Sigmoid colon (tissue), 7 donors: ENCODE results near the gene WDR19. TPM values are rescaled to one million over a fixed set of nuclear protein-coding genes. Genes with fewer than 3 reads are reported as not detected.
"Not testable (repeated sequence)": the region's sequence is repeated elsewhere in the genome, so short reads cannot be mapped to it uniquely, and the experiment has no call there.

Source experiments
- DNase-seq: peaks from one replicate; pipeline ENCODE4 v3.0.0-alpha.2; 2019
- H3K27ac ChIP-seq, 4 donors: fragments of 200-600 bp; sonication (generic); one replicate each; pipeline ENCODE4 v1.5.1; 2016 to 2019; ENCODE audit warnings: mild to moderate bottlenecking in 1 of 4
- H3K27me3 ChIP-seq, 3 donors: fragments of 200-600 bp; sonication (generic); one replicate each; pipeline ENCODE4 v1.5.1; 2019; ENCODE audit warnings: mild to moderate bottlenecking in 1 of 3
- H3K36me3 ChIP-seq, 4 donors: fragments of 200-600 bp; sonication (generic); one replicate each; pipeline ENCODE4 v1.5.1; 2016 to 2019
- H3K4me1 ChIP-seq, 4 donors: fragments of 200-600 bp; sonication (generic); one replicate each; pipeline ENCODE4 v1.5.1; 2017 to 2019
- H3K4me3 ChIP-seq, 4 donors: fragments of 200-600 bp; sonication (generic); one replicate each; pipeline ENCODE4 v1.5.1; 2017 to 2019; ENCODE audit warnings: mild to moderate bottlenecking in 2 of 4, moderate library complexity in 1 of 4
- H3K9me3 ChIP-seq, 4 donors: fragments of 200-600 bp in 3 of 4; sonication (generic) in 3 of 4; one replicate each; pipeline versions ENCODE4 v1.5.1 to v1.6.1; 2013 to 2019
- CTCF ChIP-seq, 4 experiments: fragments of 450-650 bp in 3 of 4; fragments of 200-600 bp in 1 of 4; IDR thresholded peaks; one replicate each; pipeline ENCODE4 v1.5.1; 2016 to 2019; ENCODE audit warnings: antibody characterized with exemption in 4 of 4, mild to moderate bottlenecking in 3 of 4, moderate library complexity in 2 of 4
- EP300 ChIP-seq, 4 donors: sonication (generic); formaldehyde crosslinking; IDR thresholded peaks; one replicate each; pipeline ENCODE4 v1.6.1; 2017; ENCODE audit warnings: antibody characterized with exemption in 4 of 4
- POLR2A ChIP-seq, 2 donors: fragments of 450-650 bp; IDR thresholded peaks; one replicate each; pipeline ENCODE4 v1.6.1; 2016; ENCODE audit warnings: antibody characterized with exemption in 2 of 2, mild to moderate bottlenecking in 2 of 2, moderate library complexity in 2 of 2
- POLR2AphosphoS5 ChIP-seq, 4 donors: sonication (generic); formaldehyde crosslinking; IDR thresholded peaks; one replicate each; pipeline ENCODE4 v1.6.1; 2017; ENCODE audit warnings: antibody characterized with exemption in 4 of 4
- WGBS, 2 donors: extraction: QIAGEN DNeasy Blood & Tissue Kit; methylation state at CpG; one replicate each; pipeline ENCODE4 v1.1.7; 2013; 5-methylcytosine and 5-hydroxymethylcytosine counted together
- intact Hi-C: fragments of 100-400 bp; cut with DNase I; formaldehyde crosslinking; loops from one replicate; pipeline ENCODE4 v1.15.1; 2023
- polyA plus RNA-seq, 3 donors: library from polyadenylated mRNA; stranded (reverse); fragments of 200-250 nt; gene quantifications; one replicate each; pipeline ENCODE4 v1.2.3, GENCODE V29; 2013
- total RNA-seq, 4 donors: library from RNA; depleted of rRNA; stranded (reverse); fragments of >200 nt; gene quantifications; one replicate each; pipeline ENCODE4 v1.1.0, GENCODE V29; 2016
- donor health status: healthy with polysubstance abuse.
- donor health status: Bipolar disorder and iron deficiency.
- donor health status: healthy.

WDR19 gene
- total RNA-seq, result 10 to 100 TPM; 49.9 to 62.0 (median 52.2) TPM
- polyA plus RNA-seq, result 10 to 100 TPM in 1 of 3 donors, 1 to 10 TPM in 2; 3.7 to 10.8 (median 4.2) TPM

DNA sequence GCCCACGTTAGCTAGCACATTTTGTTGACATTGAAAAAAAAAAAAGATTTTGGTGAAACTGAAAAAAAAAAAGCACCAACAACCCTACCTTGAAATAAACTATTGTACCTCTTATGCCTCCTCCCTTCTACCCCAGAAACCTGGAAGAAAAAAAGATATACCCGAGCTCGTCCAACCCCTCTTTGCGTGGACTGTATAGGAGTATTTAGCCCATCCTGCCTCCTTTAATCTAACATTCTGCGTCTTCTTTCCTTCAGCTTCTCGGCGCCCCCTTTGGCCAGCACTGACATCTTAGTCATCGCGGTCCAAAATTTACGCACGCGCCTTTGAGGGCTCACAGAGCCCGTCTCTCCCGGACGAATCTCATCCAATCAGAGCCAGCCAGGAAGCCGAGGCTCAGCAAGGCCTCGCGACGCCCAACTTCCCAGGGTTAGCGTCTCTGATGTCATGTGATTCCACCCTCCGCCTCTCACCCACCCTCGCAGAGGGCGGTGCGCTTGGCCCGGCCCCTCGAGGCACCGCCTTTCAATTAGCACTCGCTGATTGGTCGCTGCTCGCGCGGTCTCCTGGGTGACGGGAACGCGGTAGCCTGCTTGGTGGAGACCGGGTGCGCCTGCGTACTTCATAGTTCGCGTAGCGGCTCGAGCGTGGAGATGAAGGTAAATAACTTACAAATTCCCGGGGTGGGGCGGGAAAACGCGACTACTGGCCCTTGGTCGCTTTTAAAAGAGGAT lies at the start of gene WDR19:
Gene WDR19 (plus strand): TSS at position 625 of the 734 bp plus-strand sequence. CDS start 29 bp downstream, at position 654.
- Histone ChIP-seq H3K27ac (peak within 1 kb of the TSS; percentile 71 to 80 (median 79)), H3K4me3 (peak within 1 kb of the TSS; percentile 64 to 83 (median 76)), H3K36me3 (peaks cover 0 to 10% (median 0%) of the 10 kb centered on the region in 4 donors), H3K27me3 (no peaks in the 10 kb centered on the region), H3K9me3 (no peaks in the 10 kb centered on the region), H3K4me1 (peaks cover 0 to 21% (median 14%) of the 10 kb centered on the region in 4 donors)
- peak; percentile 99 for DNase-seq
- intact Hi-C loops, result loop anchor here (5.0 to 10.0 kb wide), 3 partner anchors 280 to 453 kb away; partner anchors contain the start of gene SMIM14
- TF ChIP-seq CTCF (IDR thresholded peaks at IDR 0.05), result peak; percentile 41 to 54 (median 46)
- TF ChIP-seq POLR2A (IDR thresholded peaks at IDR 0.05), result no peak
- TF ChIP-seq EP300 (IDR thresholded peaks at IDR 0.05), result peak in 1 of 4 donors; percentile 47
- peak; percentile 29 to 83 (median 57) for TF ChIP-seq POLR2AphosphoS5 (IDR thresholded peaks at IDR 0.05)
- 0 to 1% methylated on average over 48 of the region's 48 CpGs for WGBS, 2 donors

- no peak overlapping the region for H3K27ac ChIP-seq
- H3K27me3 ChIP-seq, result no peaks in the 10 kb centered on the region
- intact Hi-C loops, result no loop called here
- WGBS, 2 donors, result 98% methylated on average over 3 of the region's 3 CpGs
- H3K36me3 ChIP-seq, result no peaks in the 10 kb centered on the region
- TF ChIP-seq CTCF (IDR thresholded peaks at IDR 0.05) (no peak), EP300 (IDR thresholded peaks at IDR 0.05) (no peak), POLR2A (IDR thresholded peaks at IDR 0.05) (no peak)
- DNase-seq, result no peak
- H3K9me3 ChIP-seq, result no peaks in the 10 kb centered on the region
- no peak overlapping the region for H3K4me3 ChIP-seq
- peaks cover 0 to 18% (median 10%) of the 10 kb centered on the region in 4 donors for H3K4me1 ChIP-seq
These were observed 48.7 kb upstream of the WDR19 start for GRCh38 chr4:39133623-39134022.

- Histone ChIP-seq H3K27ac (peak overlapping the region in 3 of 4 donors; percentile 23 to 68 (median 66)), H3K36me3 (no peaks in the 10 kb centered on the region), H3K27me3 (no peaks in the 10 kb centered on the region), H3K4me3 (peak overlapping the region in 1 of 4 donors; percentile 12), H3K4me1 (peaks cover 0 to 18% (median 10%) of the 10 kb centered on the region in 4 donors), H3K9me3 (no peaks in the 10 kb centered on the region)
- TF ChIP-seq EP300 (IDR thresholded peaks at IDR 0.05) (no peak), POLR2A (IDR thresholded peaks at IDR 0.05) (no peak), POLR2AphosphoS5 (IDR thresholded peaks at IDR 0.05) (no peak), CTCF (IDR thresholded peaks at IDR 0.05) (no peak)
- no peak for DNase-seq
- WGBS, 2 donors, result 34 to 60% methylated on average over 2 of the region's 2 CpGs
- intact Hi-C loops, result loop anchor here (1.0 to 5.0 kb wide), 2 partner anchors 231 to 377 kb away; no protein-coding TSS in a partner anchor
These were observed 47.5 kb upstream of the WDR19 start for GRCh38 chr4:39134683-39135306.

- intact Hi-C loops, result loop anchor here (5.0 kb wide), 1 partner anchor 381 kb away; no protein-coding TSS in a partner anchor
- peaks cover 0 to 18% (median 10%) of the 10 kb centered on the region in 4 donors for H3K4me1 ChIP-seq
- not testable (repeated sequence) for H3K4me3 ChIP-seq, H3K27me3 ChIP-seq, H3K36me3 ChIP-seq, DNase-seq, H3K9me3 ChIP-seq, H3K27ac ChIP-seq
- WGBS, 2 donors, result 81 to 83% methylated on average over 3 of the region's 3 CpGs
These were observed 44.1 kb upstream of the WDR19 start for GRCh38 chr4:39138227-39138626.

- no peaks in the 10 kb centered on the region for H3K9me3 ChIP-seq
- TF ChIP-seq POLR2AphosphoS5 (IDR thresholded peaks at IDR 0.05) (no peak), POLR2A (IDR thresholded peaks at IDR 0.05) (no peak), CTCF (IDR thresholded peaks at IDR 0.05) (no peak)
- H3K27ac ChIP-seq, result no peak overlapping the region
- no peaks in the 10 kb centered on the region for H3K36me3 ChIP-seq
- no peak for DNase-seq
- H3K27me3 ChIP-seq, result no peaks in the 10 kb centered on the region
- H3K4me1 ChIP-seq, result no peaks in the 10 kb centered on the region
- no peak overlapping the region for H3K4me3 ChIP-seq
- 67 to 83% methylated on average over 1 of the region's 1 CpG for WGBS, 2 donors
- intact Hi-C loops, result no loop called here
These were observed 36.1 kb upstream of the WDR19 start for GRCh38 chr4:39146211-39146610.
